HepG2 (cell line): ENCODE data around the gene TMEM256. TPM values are rescaled to one million over a fixed set of nuclear protein-coding genes. Genes with fewer than 3 reads are reported as not detected.
A peak's percentile ranks its signal among the peaks of the same experiment; 100 is the strongest.

Experiments
- AKAP8 ChIP-seq: sonication (generic); formaldehyde crosslinking; IDR thresholded peaks from 2 replicates; pipeline ENCODE4 v1.5.1; 2020; ENCODE audit warnings: mild to moderate bottlenecking, missing genetic modification reagents
- ARNT2 ChIP-seq: sonication (generic); formaldehyde crosslinking; IDR thresholded peaks from 2 replicates; pipeline ENCODE4 v1.8.0; 2022; ENCODE audit warnings: mild to moderate bottlenecking, low read depth, missing genetic modification reagents, moderate library complexity
- ARNTL ChIP-seq: sonication (generic); formaldehyde crosslinking; IDR thresholded peaks from 2 replicates; pipeline ENCODE4 v1.4.0; 2020; ENCODE audit warnings: mild to moderate bottlenecking, missing genetic modification reagents
- CENPX ChIP-seq: sonication (generic); formaldehyde crosslinking; IDR thresholded peaks from 2 replicates; pipeline ENCODE4 v1.9.0; 2021; ENCODE audit warnings: mild to moderate bottlenecking, missing genetic modification reagents, moderate library complexity
- DPF2 ChIP-seq: sonication (generic); formaldehyde crosslinking; IDR thresholded peaks from 2 replicates; pipeline ENCODE4 v1.4.0; 2020; ENCODE audit warnings: mild to moderate bottlenecking, low read depth, missing genetic modification reagents, borderline replicate concordance
- ETV6 ChIP-seq: sonication (generic); formaldehyde crosslinking; conservative IDR thresholded peaks from 2 replicates; pipeline ENCODE4 v1.4.0; 2020; ENCODE audit warnings: missing genetic modification reagents
- FOSL1 ChIP-seq: sonication (generic); formaldehyde crosslinking; IDR thresholded peaks from 2 replicates; pipeline ENCODE4 v1.9.0; 2021; ENCODE audit warnings: missing genetic modification reagents, borderline replicate concordance
- FOXK2 ChIP-seq: fragments of 450-650 bp; IDR thresholded peaks from 2 replicates; pipeline ENCODE4 v1.6.1; 2016
- FOXO1 ChIP-seq: sonication (generic); formaldehyde crosslinking; IDR thresholded peaks from 2 replicates; pipeline ENCODE4 v1.4.0; 2020; ENCODE audit warnings: missing genetic modification reagents
- HDAC6 ChIP-seq: fragments of 200-600 bp; sonication (generic); IDR thresholded peaks from 2 replicates; pipeline ENCODE4 v1.7.0; 2017; ENCODE audit warnings: mild to moderate bottlenecking, antibody characterized with exemption, low read length, low read depth
- HMG20B ChIP-seq: conservative IDR thresholded peaks from 2 replicates; pipeline ENCODE4 v1.6.1; 2016; ENCODE audit warnings: missing genetic modification reagents, missing compliant biosample characterization
- KLF11 ChIP-seq: IDR thresholded peaks from 2 replicates; pipeline ENCODE4 v1.6.1; 2016; ENCODE audit warnings: missing compliant biosample characterization
- PRMT3 ChIP-seq: sonication (generic); formaldehyde crosslinking; IDR thresholded peaks from 2 replicates; pipeline ENCODE4 v1.8.1; 2022; ENCODE audit warnings: low read depth, mild to moderate bottlenecking, moderate library complexity, missing genetic modification reagents, borderline replicate concordance
- RFXANK ChIP-seq: IDR thresholded peaks from 2 replicates; pipeline ENCODE4 v1.6.1; 2016
- ZFP1 ChIP-seq: IDR thresholded peaks from 2 replicates; pipeline ENCODE4 v1.6.1; 2016
- ZKSCAN1 ChIP-seq: fragments of 150-350 bp; IDR thresholded peaks from 2 replicates; pipeline ENCODE4 v1.6.1; 2014; ENCODE audit warnings: low read length
- ZNF160 ChIP-seq: sonication (generic); formaldehyde crosslinking; IDR thresholded peaks from 2 replicates; pipeline ENCODE4 v1.8.0; 2022; ENCODE audit warnings: mild to moderate bottlenecking, inconsistent platforms, missing genetic modification reagents
- ZNF234 ChIP-seq: sonication (generic); formaldehyde crosslinking; conservative IDR thresholded peaks from 2 replicates; pipeline ENCODE4 v1.5.1; 2020; ENCODE audit warnings: mild to moderate bottlenecking, missing genetic modification reagents
- ZNF383 ChIP-seq: sonication (generic); formaldehyde crosslinking; IDR thresholded peaks from 2 replicates; pipeline ENCODE4 v1.4.0; 2020; ENCODE audit warnings: missing genetic modification reagents, mild to moderate bottlenecking, borderline replicate concordance
- ZNF431 ChIP-seq: sonication (generic); formaldehyde crosslinking; IDR thresholded peaks from 2 replicates; pipeline ENCODE4 v1.9.0; 2022; ENCODE audit warnings: missing genetic modification reagents, low read depth, mild to moderate bottlenecking, borderline replicate concordance
- ZNF451 ChIP-seq: sonication (generic); formaldehyde crosslinking; IDR thresholded peaks from 2 replicates; pipeline ENCODE4 v1.5.0; 2020; ENCODE audit warnings: mild to moderate bottlenecking, missing genetic modification reagents
- ZNF598 ChIP-seq: sonication (generic); formaldehyde crosslinking; IDR thresholded peaks from 2 replicates; pipeline ENCODE4 v1.5.1; 2020; ENCODE audit warnings: mild to moderate bottlenecking, missing genetic modification reagents, borderline replicate concordance
- ZNF691 ChIP-seq: sonication (generic); formaldehyde crosslinking; IDR thresholded peaks from 2 replicates; pipeline ENCODE4 v1.4.0; 2020; ENCODE audit warnings: missing genetic modification reagents, low read depth, mild to moderate bottlenecking, borderline replicate concordance
- ZNF768 ChIP-seq: sonication (generic); formaldehyde crosslinking; IDR thresholded peaks from 2 replicates; pipeline ENCODE4 v1.4.0; 2020; ENCODE audit warnings: missing genetic modification reagents
- polyA plus RNA-seq, 8 experiments: library from polyadenylated mRNA; depleted of rRNA in 3 of 8; stranded (reverse) in 7 of 8; unstranded in 1 of 8; fragments of >200 nt; fragmentation: Illumina TruSeq in 4 of 8; extraction: Trizol in 4 of 8; gene quantifications; 2 replicates each; pipeline versions ENCODE4 v1.2.1 to v1.2.3, GENCODE V29; 2011 to 2016; ENCODE audit warnings: low read depth in 4 of 8, missing spikeins in 1 of 8, mixed read lengths in 1 of 8; ENCODE audit not compliant: insufficient read depth in 1 of 8
- total RNA-seq, 5 experiments: library from RNA; depleted of rRNA; stranded (reverse); fragments of >200 nt; fragmentation: Illumina TruSeq; extraction: Trizol; gene quantifications; 2 replicates each; pipeline ENCODE4 v1.2.3, GENCODE V29; 2016; ENCODE audit warnings: low read depth in 1 of 5
- TF ChIP-seq, protein P1 (sequence below): sonication (generic); formaldehyde crosslinking; IDR thresholded peaks from 2 replicates; pipeline ENCODE4 v1.4.0; 2020; ENCODE audit warnings: mild to moderate bottlenecking, missing genetic modification reagents
- TF ChIP-seq, protein P2 (sequence below): sonication (generic); formaldehyde crosslinking; IDR thresholded peaks from 2 replicates; pipeline ENCODE4 v1.5.1; 2020; ENCODE audit warnings: missing genetic modification reagents, mild to moderate bottlenecking, borderline replicate concordance
- TF ChIP-seq, protein P3 (sequence below): IDR thresholded peaks from 2 replicates; pipeline ENCODE4 v1.6.1; 2018; ENCODE audit warnings: missing genetic modification reagents

TMEM256 gene
- total and polyA plus RNA-seq, 2 of the 13 experiments (the other 11 are each of a cell fraction or from before 2014, with no cell fraction given): 231 to 252 TPM

DNA sequence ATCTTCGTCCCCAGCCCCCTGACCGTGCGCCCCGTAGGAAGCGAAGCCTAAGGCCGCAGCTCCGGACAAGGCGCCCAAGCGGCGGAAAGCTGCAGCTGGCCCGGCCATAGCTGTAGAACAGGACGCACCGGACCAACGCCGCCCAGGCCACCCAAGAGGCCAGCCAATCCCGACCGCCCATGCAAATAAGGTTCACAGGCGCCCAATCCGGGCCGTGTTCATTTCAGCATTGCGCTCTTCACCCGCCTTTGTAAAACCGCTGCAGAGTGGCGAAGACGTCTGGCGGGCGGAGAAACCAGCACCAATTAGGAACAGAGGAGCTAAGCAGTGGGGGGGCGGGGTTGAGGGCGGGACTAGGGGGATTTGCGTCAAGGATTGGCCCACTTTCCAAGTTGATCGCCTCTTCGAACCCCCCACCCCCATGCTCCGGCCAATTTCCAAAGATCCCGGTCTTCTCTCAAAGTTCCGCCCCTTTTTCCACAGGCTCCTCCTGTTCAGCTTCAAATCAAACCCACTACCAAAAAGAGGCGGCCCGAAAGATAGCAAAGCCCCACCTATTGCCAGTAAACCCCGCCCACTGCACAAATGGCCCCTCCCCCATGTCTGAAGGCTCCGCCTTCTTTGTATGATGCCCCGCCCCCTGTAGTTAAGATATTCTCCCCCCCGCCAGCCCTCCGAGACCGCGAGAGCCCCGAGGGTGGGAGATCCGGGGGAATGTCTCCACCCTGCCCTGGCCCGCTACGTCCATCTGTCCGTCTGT, at the start of gene TMEM256 (continued):
- 0 out of 2 replicates have a peak, but pooled peaks have one; percentile 35 for TF ChIP-seq ZNF451 (CRISPR knock-in tag)
- no peak for TF ChIP-seq ZNF383
- no peak; the same call in 1 of the 2 replicates for TF ChIP-seq ETV6 (CRISPR knock-in tag)
- no peak for TF ChIP-seq DPF2 (CRISPR knock-in tag)
- 0 out of 2 replicates have a peak, but pooled peaks have one; percentile 37 for TF ChIP-seq ZNF691
- no peak for TF ChIP-seq ZKSCAN1
- TF ChIP-seq ZNF160: no peak
- TF ChIP-seq FOSL1: no peak
- TF ChIP-seq, protein P1, sequence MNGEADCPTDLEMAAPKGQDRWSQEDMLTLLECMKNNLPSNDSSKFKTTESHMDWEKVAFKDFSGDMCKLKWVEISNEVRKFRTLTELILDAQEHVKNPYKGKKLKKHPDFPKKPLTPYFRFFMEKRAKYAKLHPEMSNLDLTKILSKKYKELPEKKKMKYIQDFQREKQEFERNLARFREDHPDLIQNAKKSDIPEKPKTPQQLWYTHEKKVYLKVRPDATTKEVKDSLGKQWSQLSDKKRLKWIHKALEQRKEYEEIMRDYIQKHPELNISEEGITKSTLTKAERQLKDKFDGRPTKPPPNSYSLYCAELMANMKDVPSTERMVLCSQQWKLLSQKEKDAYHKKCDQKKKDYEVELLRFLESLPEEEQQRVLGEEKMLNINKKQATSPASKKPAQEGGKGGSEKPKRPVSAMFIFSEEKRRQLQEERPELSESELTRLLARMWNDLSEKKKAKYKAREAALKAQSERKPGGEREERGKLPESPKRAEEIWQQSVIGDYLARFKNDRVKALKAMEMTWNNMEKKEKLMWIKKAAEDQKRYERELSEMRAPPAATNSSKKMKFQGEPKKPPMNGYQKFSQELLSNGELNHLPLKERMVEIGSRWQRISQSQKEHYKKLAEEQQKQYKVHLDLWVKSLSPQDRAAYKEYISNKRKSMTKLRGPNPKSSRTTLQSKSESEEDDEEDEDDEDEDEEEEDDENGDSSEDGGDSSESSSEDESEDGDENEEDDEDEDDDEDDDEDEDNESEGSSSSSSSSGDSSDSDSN (CRISPR knock-in tag): peak; percentile 4; the same call in 1 of the 2 replicates
- no peak for TF ChIP-seq CENPX (CRISPR knock-in tag)
- TF ChIP-seq FOXK2: no peak
- TF ChIP-seq, protein P2, sequence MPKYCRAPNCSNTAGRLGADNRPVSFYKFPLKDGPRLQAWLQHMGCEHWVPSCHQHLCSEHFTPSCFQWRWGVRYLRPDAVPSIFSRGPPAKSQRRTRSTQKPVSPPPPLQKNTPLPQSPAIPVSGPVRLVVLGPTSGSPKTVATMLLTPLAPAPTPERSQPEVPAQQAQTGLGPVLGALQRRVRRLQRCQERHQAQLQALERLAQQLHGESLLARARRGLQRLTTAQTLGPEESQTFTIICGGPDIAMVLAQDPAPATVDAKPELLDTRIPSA (CRISPR knock-in tag): no peak
- TF ChIP-seq, protein P3, sequence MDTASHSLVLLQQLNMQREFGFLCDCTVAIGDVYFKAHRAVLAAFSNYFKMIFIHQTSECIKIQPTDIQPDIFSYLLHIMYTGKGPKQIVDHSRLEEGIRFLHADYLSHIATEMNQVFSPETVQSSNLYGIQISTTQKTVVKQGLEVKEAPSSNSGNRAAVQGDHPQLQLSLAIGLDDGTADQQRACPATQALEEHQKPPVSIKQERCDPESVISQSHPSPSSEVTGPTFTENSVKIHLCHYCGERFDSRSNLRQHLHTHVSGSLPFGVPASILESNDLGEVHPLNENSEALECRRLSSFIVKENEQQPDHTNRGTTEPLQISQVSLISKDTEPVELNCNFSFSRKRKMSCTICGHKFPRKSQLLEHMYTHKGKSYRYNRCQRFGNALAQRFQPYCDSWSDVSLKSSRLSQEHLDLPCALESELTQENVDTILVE (CRISPR knock-in tag): 0 out of 2 replicates have a peak, but pooled peaks have one; percentile 19
- no peak for TF ChIP-seq ZFP1 (CRISPR knock-in tag)
- no peak for TF ChIP-seq PRMT3 (CRISPR knock-in tag)
- peak; percentile 58; the same call in 1 of the 2 replicates for TF ChIP-seq ZNF598 (CRISPR knock-in tag)
- TF ChIP-seq HMG20B (CRISPR knock-in tag): no peak
- TF ChIP-seq ZNF768 (CRISPR knock-in tag): peak; percentile 60; the same call in 1 of the 2 replicates
- no peak for TF ChIP-seq FOXO1 (CRISPR knock-in tag)
- TF ChIP-seq ZNF431 (CRISPR knock-in tag): no peak
- no peak for TF ChIP-seq HDAC6
- TF ChIP-seq RFXANK: no peak
- no peak for TF ChIP-seq AKAP8 (CRISPR knock-in tag)
- no peak for TF ChIP-seq KLF11 (CRISPR knock-in tag)
- no peak; the same call in 1 of the 2 replicates for TF ChIP-seq ARNT2 (CRISPR knock-in tag)
- 0 out of 2 replicates have a peak, but pooled peaks have one; percentile 32 for TF ChIP-seq ARNTL
- no peak for TF ChIP-seq ZNF234 (CRISPR knock-in tag)
